ENCODE results near the gene BOLL. TPM values are rescaled to one million over a fixed set of nuclear protein-coding genes. Genes with fewer than 3 reads are reported as not detected.

BOLL gene
- total RNA-seq, 1 experiment from 2014 or later: not detected

DNA sequence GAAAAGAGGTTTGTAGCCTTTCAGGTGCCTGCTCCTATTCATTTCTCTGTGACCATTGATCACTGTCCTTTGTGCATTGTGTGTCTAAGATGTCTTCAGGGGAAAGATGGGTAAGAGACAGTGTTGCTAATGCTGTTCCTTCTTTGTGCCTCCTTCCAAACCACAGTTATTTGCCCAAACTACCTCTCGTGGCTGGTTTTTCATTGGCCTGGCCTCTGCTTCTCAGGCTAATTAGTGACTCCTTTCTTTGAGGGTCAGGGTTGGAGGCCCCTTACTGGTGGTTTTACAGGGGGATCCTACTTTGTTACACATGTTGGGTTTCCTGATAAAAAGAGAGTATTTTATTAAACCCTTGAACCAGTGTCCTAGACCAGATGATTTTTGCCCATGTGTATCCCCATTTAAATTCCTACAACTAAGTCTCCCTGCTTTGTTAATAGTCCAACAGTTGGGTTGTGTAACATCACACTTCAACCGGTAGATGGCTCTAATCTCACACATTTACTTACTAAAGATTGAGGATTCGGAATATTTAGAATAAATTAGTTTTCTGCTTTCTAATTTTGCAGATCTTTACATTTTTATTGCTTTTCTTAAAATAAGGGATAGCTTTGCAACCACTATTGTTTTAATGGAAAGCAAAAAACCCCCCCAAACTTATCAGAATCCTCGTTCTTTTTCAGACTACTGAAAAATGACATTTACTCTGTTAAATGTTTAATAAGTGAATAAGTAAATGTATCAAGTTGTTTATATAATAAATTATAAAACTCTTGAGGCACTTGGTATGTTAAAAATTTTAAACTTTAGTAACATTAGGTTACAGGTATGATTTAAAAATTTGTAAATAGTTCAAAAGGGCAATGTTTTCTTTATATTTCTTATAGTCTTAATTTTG lies 77.6 kb downstream of the BOLL start:
- H3K79me2 ChIP-seq (ENCODE audit: insufficient read depth, low read length): peaks cover 29% of the 10 kb centered on the region; the same call in 1 of the 2 replicates
- H3K14ac ChIP-seq (ENCODE audit: insufficient read depth, low read length): no peak overlapping the region
- no CpG with 5 or more reads among the region's 4 CpGs for WGBS (ENCODE audit: extremely low coverage, insufficient read length, low lambda C conversion rate)
- no peak overlapping the region for H3K18ac ChIP-seq (ENCODE audit: insufficient read length, low read depth, low read length)
- H3K9me3 ChIP-seq (ENCODE audit: control insufficient read depth, low read depth, low read length): no peaks in the 10 kb centered on the region
- no peak overlapping the region for H3K4ac ChIP-seq (ENCODE audit: low read depth, low read length)
- peak overlapping the region; percentile 62 for H3K4me2 ChIP-seq (ENCODE audit: insufficient read depth, insufficient read length, low read length)
- peaks cover 0 to 20% (median 14%) of the 10 kb centered on the region in 3 experiments; a peak in 5 of 7 replicates for H3K36me3 Mint-ChIP-seq (ENCODE audit: insufficient read depth in 1 of 3, low read depth in 3 of 3)
- H3K79me1 ChIP-seq (ENCODE audit: insufficient read depth, low read depth, low read length, poor library complexity, severe bottlenecking): no peaks in the 10 kb centered on the region
- DNase-seq: no peak
- peaks cover 30 to 40% of the 10 kb centered on the region in 2 experiments for H3K4me1 Mint-ChIP-seq
- no peak overlapping the region for H2BK15ac ChIP-seq (ENCODE audit: low read depth, low read length)
- H2AFZ ChIP-seq (ENCODE audit: low read length): no peak overlapping the region
- no peak overlapping the region for H2BK120ac ChIP-seq (ENCODE audit: low read depth, low read length, poor library complexity, severe bottlenecking)
- H4K8ac ChIP-seq (replicated peaks; ENCODE audit: insufficient read length, low read depth, low read length): no peak overlapping the region
- no peak overlapping the region for H2BK20ac ChIP-seq (ENCODE audit: low read depth, low read length, poor library complexity, severe bottlenecking)
- no peaks in the 10 kb centered on the region for H3K27me3 ChIP-seq (ENCODE audit: insufficient read depth, low read length)
- H3K4me1 ChIP-seq (ENCODE audit: insufficient read depth, low read length): no peaks in the 10 kb centered on the region; the same call in 1 of the 2 replicates
- no peak overlapping the region for H3K56ac ChIP-seq (ENCODE audit: insufficient read length, low read depth, low read length)
- no peaks in the 10 kb centered on the region for H3K9me3 Mint-ChIP-seq
- TF ChIP-seq, protein P1, sequence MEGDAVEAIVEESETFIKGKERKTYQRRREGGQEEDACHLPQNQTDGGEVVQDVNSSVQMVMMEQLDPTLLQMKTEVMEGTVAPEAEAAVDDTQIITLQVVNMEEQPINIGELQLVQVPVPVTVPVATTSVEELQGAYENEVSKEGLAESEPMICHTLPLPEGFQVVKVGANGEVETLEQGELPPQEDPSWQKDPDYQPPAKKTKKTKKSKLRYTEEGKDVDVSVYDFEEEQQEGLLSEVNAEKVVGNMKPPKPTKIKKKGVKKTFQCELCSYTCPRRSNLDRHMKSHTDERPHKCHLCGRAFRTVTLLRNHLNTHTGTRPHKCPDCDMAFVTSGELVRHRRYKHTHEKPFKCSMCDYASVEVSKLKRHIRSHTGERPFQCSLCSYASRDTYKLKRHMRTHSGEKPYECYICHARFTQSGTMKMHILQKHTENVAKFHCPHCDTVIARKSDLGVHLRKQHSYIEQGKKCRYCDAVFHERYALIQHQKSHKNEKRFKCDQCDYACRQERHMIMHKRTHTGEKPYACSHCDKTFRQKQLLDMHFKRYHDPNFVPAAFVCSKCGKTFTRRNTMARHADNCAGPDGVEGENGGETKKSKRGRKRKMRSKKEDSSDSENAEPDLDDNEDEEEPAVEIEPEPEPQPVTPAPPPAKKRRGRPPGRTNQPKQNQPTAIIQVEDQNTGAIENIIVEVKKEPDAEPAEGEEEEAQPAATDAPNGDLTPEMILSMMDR (conservative IDR thresholded peaks at IDR 0.05): peak; percentile 83
- H2AK5ac ChIP-seq (ENCODE audit: insufficient read length, low read length): no peak overlapping the region
- H3K27me3 Mint-ChIP-seq (ENCODE audit: low read depth): no peaks in the 10 kb centered on the region
- H3K23ac ChIP-seq (ENCODE audit: insufficient read length, low read depth, low read length): no peak overlapping the region
- H3K23me2 ChIP-seq (ENCODE audit: insufficient read length, low read depth, low read length, poor library complexity, severe bottlenecking): peaks cover 16% of the 10 kb centered on the region
- H4K20me1 ChIP-seq (ENCODE audit: control insufficient read depth, insufficient read depth, insufficient read length): peaks cover 4% of the 10 kb centered on the region
- H4K5ac ChIP-seq (ENCODE audit: insufficient read length, low read depth, low read length): no peak overlapping the region
- H4K91ac ChIP-seq (ENCODE audit: insufficient read length, low read depth, low read length): no peak overlapping the region
- no peak overlapping the region for H3T11ph ChIP-seq (ENCODE audit: low read length)
- H2BK5ac ChIP-seq (ENCODE audit: insufficient read length, low read length): no peak overlapping the region
- H3K9ac ChIP-seq (ENCODE audit: extremely low read depth, insufficient read length, low read length): peak overlapping the region; percentile 45
- peak overlapping the region; percentile 87 to 89 for H3K4me3 Mint-ChIP-seq
- H2BK12ac ChIP-seq (ENCODE audit: insufficient read length, low read depth, low read length): no peak overlapping the region
- no peak overlapping the region; a peak in 1 of 7 replicates for H3K27ac Mint-ChIP-seq
- no peak overlapping the region for H3K27ac ChIP-seq (ENCODE audit: insufficient read length, low read depth, low read length)

Measured in H9 (cell line).